ENCODE results near the gene ASTN2.

GRCh38 chr9:116712781-116713180, 702.1 kb downstream of the ASTN2 start:
- TF ChIP-seq POLR2AphosphoS5 (IDR thresholded peaks at IDR 0.05; ENCODE audit: low read depth, low read length), result no peak
- TF ChIP-seq REST (IDR thresholded peaks at IDR 0.05; ENCODE audit: insufficient read depth in 1 of 2, low read depth in 2 of 2, low read length in 2 of 2), result no peak
- no peak for TF ChIP-seq TAF1 (IDR thresholded peaks at IDR 0.05; ENCODE audit: borderline replicate concordance, insufficient read depth, low read length)
- TF ChIP-seq SIN3A (IDR thresholded peaks at IDR 0.05; ENCODE audit: borderline replicate concordance, insufficient read depth, low read length), result no peak

Measured in PFSK-1 (cell line).